Endothelial cell of umbilical vein (primary cell): ENCODE measurements around the gene COL9A3. TPM values are rescaled to one million over a fixed set of nuclear protein-coding genes. Genes with fewer than 3 reads are reported as not detected.

ENCODE experiments used
- BruUV-seq: library from RNA; stranded (reverse); fragments of 400-500 nt; replicated peaks from 2 replicates; lab custom pipeline; 2021; lab: Mats Ljungman, UMichigan
- CTCF ChIA-PET: fragments of 300-600, 350-600 bp; sonication (Branson Sonifier 250); formaldehyde crosslinking; loops from one replicate; lab custom pipeline; 2021; ENCODE audit warnings: antibody characterized with exemption, inconsistent platforms; lab: Charles Lee
- POLR2A ChIA-PET: fragments of 300-600, 350-600 bp; sonication (Branson Sonifier 250); formaldehyde crosslinking; loops from one replicate; lab custom pipeline; 2021; ENCODE audit warnings: antibody characterized with exemption, inconsistent platforms; lab: Charles Lee
- DNase-seq: peaks from one replicate; pipeline ENCODE4 v3.0.0-alpha.2; 2011; ENCODE audit warnings: low read depth, low spot score
- FAIRE-seq: peaks from 2 replicates; lab custom pipeline; 2011; peaks lifted over from hg19 to GRCh38; lab: Jason Lieb, UNC
- H2AFZ ChIP-seq: 2 replicates; pipeline ENCODE4 v1.6.0; 2012; ENCODE audit warnings: low read depth, low read length, control low read depth, inconsistent platforms
- H3K27ac ChIP-seq: 2 replicates; pipeline ENCODE4 v1.5.1; 2011; ENCODE audit warnings: low read depth, mild to moderate bottlenecking, control low read depth, low read length, moderate library complexity; ENCODE audit not compliant: insufficient read depth
- H3K27me3 ChIP-seq, 2 experiments: 2 replicates each; pipeline versions ENCODE4 v1.6.0 to v1.6.1; 2011; ENCODE audit warnings: low read length in 2 of 2, mixed read lengths in 1 of 2; ENCODE audit not compliant: control insufficient read depth in 2 of 2, insufficient read depth in 2 of 2
- H3K36me3 ChIP-seq, 2 experiments: 2 replicates in 1 of 2; 3 replicates in 1 of 2; pipeline ENCODE4 v1.5.1; 2011; ENCODE audit warnings: low read length in 2 of 2, mild to moderate bottlenecking in 1 of 2, moderate library complexity in 1 of 2; ENCODE audit not compliant: control insufficient read depth in 2 of 2, insufficient read depth in 2 of 2; ENCODE audit errors: extremely low read depth in 1 of 2
- H3K4me1 ChIP-seq: 3 replicates; pipeline ENCODE4 v1.5.1; 2011; ENCODE audit warnings: mild to moderate bottlenecking, low read length; ENCODE audit not compliant: control insufficient read depth, insufficient read depth; ENCODE audit errors: extremely low read depth
- H3K4me2 ChIP-seq: 2 replicates; pipeline ENCODE4 v1.6.1; 2011; ENCODE audit warnings: low read length, control low read depth, mixed read lengths; ENCODE audit not compliant: insufficient read depth
- H3K4me3 ChIP-seq, 3 experiments: fragments of 200-600 bp in 1 of 3; sonication (generic), shearing (Covaris generic) in 1 of 3; replicated peaks in 1 of 3; 2 replicates each; pipeline ENCODE4 v1.5.1; 2011 to 2016; ENCODE audit warnings: control low read depth in 3 of 3, low read length in 3 of 3, mild to moderate bottlenecking in 2 of 3, inconsistent platforms in 1 of 3, low read depth in 1 of 3, moderate library complexity in 1 of 3; ENCODE audit not compliant: insufficient read depth in 1 of 3
- H3K79me2 ChIP-seq: 2 replicates; pipeline ENCODE4 v1.6.0; 2012; ENCODE audit warnings: low read length, inconsistent platforms; ENCODE audit not compliant: control insufficient read depth, insufficient read depth
- H3K9ac ChIP-seq: replicated peaks from 2 replicates; pipeline ENCODE3; 2011; ENCODE audit warnings: low read length, control low read depth; ENCODE audit not compliant: insufficient read depth; ENCODE audit errors: extremely low read depth
- H3K9me1 ChIP-seq: replicated peaks from 3 replicates; pipeline ENCODE4 v1.6.0; 2011; ENCODE audit warnings: mild to moderate bottlenecking, low read length; ENCODE audit not compliant: control insufficient read depth, insufficient read depth; ENCODE audit errors: extremely low read depth
- H3K9me3 ChIP-seq: replicated peaks from 2 replicates; pipeline ENCODE4 v1.5.1; 2012; ENCODE audit warnings: low read length, inconsistent platforms; ENCODE audit not compliant: control insufficient read depth, insufficient read depth
- H4K20me1 ChIP-seq: replicated peaks from 2 replicates; pipeline ENCODE3; 2011; ENCODE audit warnings: mild to moderate bottlenecking, low read length; ENCODE audit not compliant: control insufficient read depth, insufficient read depth; ENCODE audit errors: extremely low read depth
- CTCF ChIP-seq, 2 donors: IDR thresholded peaks; 1 replicate in 1 of 2; 2 replicates in 1 of 2; pipeline ENCODE4 v1.5.1; 2011; ENCODE audit warnings: low read length in 2 of 2, mild to moderate bottlenecking in 2 of 2, moderate library complexity in 2 of 2, control low read depth in 1 of 2, inconsistent platforms in 1 of 2, low read depth in 1 of 2; ENCODE audit not compliant: insufficient read depth in 1 of 2; ENCODE audit errors: extremely low read depth in 1 of 2
- FOS ChIP-seq: IDR thresholded peaks from 2 replicates; pipeline ENCODE4 v1.6.1; 2011; ENCODE audit warnings: mild to moderate bottlenecking, low read length, moderate library complexity, borderline replicate concordance; ENCODE audit not compliant: insufficient read depth
- GATA2 ChIP-seq: IDR thresholded peaks from 2 replicates; pipeline ENCODE4 v1.7.0; 2011; ENCODE audit warnings: low read depth, mild to moderate bottlenecking, moderate library complexity, mixed read lengths, low read length; ENCODE audit not compliant: insufficient read length, insufficient read depth
- MAX ChIP-seq: IDR thresholded peaks from 2 replicates; pipeline ENCODE4 v1.6.1; 2011; ENCODE audit not compliant: insufficient read depth, insufficient read length
- MYC ChIP-seq: IDR thresholded peaks from one replicate; pipeline ENCODE4 v1.6.1; 2011; ENCODE audit warnings: mild to moderate bottlenecking, low read depth, low read length
- POLR2A ChIP-seq: IDR thresholded peaks from 2 replicates; pipeline ENCODE4 v1.6.1; 2012; ENCODE audit warnings: low read depth, mild to moderate bottlenecking, control low read depth, low read length
- dilution Hi-C: fragments of 300-500 bp; cut with MboI; formaldehyde crosslinking; loops from one replicate; pipeline ENCODE4 v1.15.0; 2019; ENCODE audit warnings: low sequenced_read_pairs; ENCODE audit not compliant: extremely low pct_ligation_motif_present
- intact Hi-C: fragments of 100-400 bp; cut with micrococcal nuclease; formaldehyde crosslinking; loops from one replicate; pipeline ENCODE4 v1.10.0; 2022
- polyA plus RNA-seq, 4 experiments: library from polyadenylated mRNA; depleted of rRNA in 3 of 4; stranded (reverse) in 3 of 4; unstranded in 1 of 4; fragments of >200 nt; gene quantifications; 2 replicates each; pipeline versions ENCODE4 v1.2.1 to v1.2.3, GENCODE V29; 2011 to 2012; ENCODE audit warnings: missing spikeins in 1 of 4
- total RNA-seq: library from RNA; stranded (reverse); gene quantifications from 2 replicates; pipeline ENCODE4 v1.2.3, GENCODE V29; 2021

Gene COL9A3
- total and polyA plus RNA-seq, 2 donors (not counting 3 experiments of a cell fraction or from before 2014, with no cell fraction given) = 0.46 to 0.60 TPM

GRCh38 chr20:62777528-62777830 lies 39.4 kb upstream of the COL9A3 start:
- TF ChIP-seq MYC = no peak
- TF ChIP-seq MAX = no peak
- TF ChIP-seq POLR2A = no peak
- no peak for TF ChIP-seq FOS
- TF ChIP-seq CTCF (IDR thresholded peaks at IDR 0.05; ENCODE audit: extremely low read depth in 1 of 2, insufficient read depth in 1 of 2, low read depth in 1 of 2, low read length in 2 of 2) = no peak
- TF ChIP-seq GATA2 = no peak
- POLR2A ChIA-PET = no interaction called here
- Histone ChIP-seq H3K79me2 (no peaks in the 10 kb centered on the region), H3K9me1 (no peaks in the 10 kb centered on the region), H2AFZ (no peak overlapping the region), H3K9me3 (no peaks in the 10 kb centered on the region), H3K4me3 (no peak overlapping the region), H4K20me1 (no peaks in the 10 kb centered on the region), H3K27me3 (no peaks in the 10 kb centered on the region), H3K4me1 (peaks cover 10% of the 10 kb centered on the region), H3K4me2 (no peak overlapping the region), H3K27ac (no peak overlapping the region), H3K36me3 (no peaks in the 10 kb centered on the region), H3K9ac (no peak overlapping the region)
- no peak for DNase-seq
- no peak for FAIRE-seq
- no TSS peak for BruUV-seq
- intact Hi-C loops (no loop called here), dilution Hi-C loops (no loop called here)
- CTCF ChIA-PET = no interaction called here

- intact Hi-C loops = no loop called here
- Histone ChIP-seq H3K4me1 (peaks cover 6% of the 10 kb centered on the region), H2AFZ (no peak overlapping the region), H3K9me1 (no peaks in the 10 kb centered on the region), H3K79me2 (no peaks in the 10 kb centered on the region), H4K20me1 (no peaks in the 10 kb centered on the region), H3K27me3 (no peaks in the 10 kb centered on the region), H3K9me3 (no peaks in the 10 kb centered on the region), H3K9ac (no peak overlapping the region), H3K4me2 (no peak overlapping the region), H3K4me3 (no peak overlapping the region), H3K27ac (no peak overlapping the region), H3K36me3 (no peaks in the 10 kb centered on the region)
- CTCF ChIA-PET = no interaction called here
- no TSS peak for BruUV-seq
- DNase-seq = no peak
- dilution Hi-C loops = no loop called here
- POLR2A ChIA-PET = no interaction called here
- no peak for FAIRE-seq
- TF ChIP-seq GATA2 (no peak), MYC (no peak)
Measured at GRCh38 chr20:62778058-62778457, 38.8 kb upstream of the COL9A3 start.
